NCI-H748 treated with DMSO at 0.1 percent for 48 hours (cell line): ENCODE measurements around the gene PHC2.

ENCODE experiments used
- DNase-seq: peaks from one replicate; lab custom pipeline; 2025; lab: John Stamatoyannopoulos, UW

PHC2 gene

GRCh38 chr1:33430692-33431593, at the start of gene PHC2:
Gene PHC2, minus strand, starts transcription at chr1:33431095. Its CDS starts 55,556 bp downstream, at chr1:33375539.
- DNase-seq = peak; percentile 86

- no peak for DNase-seq
Measured at GRCh38 chr1:33477451-33477850, 46.6 kb upstream of the PHC2 start.

GRCh38 chr1:33473900-33474299, 43.0 kb upstream of the PHC2 start:
- DNase-seq = no peak

GRCh38 chr1:33472269-33472980, 41.5 kb upstream of the PHC2 start, which contains the start of gene ZSCAN20:
Gene ZSCAN20, plus strand, starts transcription at chr1:33472645. Its CDS starts 6,644 bp downstream, at chr1:33479289.
- DNase-seq = peak; percentile 91

GRCh38 chr1:33471416-33471815, 40.5 kb upstream of the PHC2 start:
- DNase-seq = no peak

- DNase-seq = peak; percentile 74
Measured at GRCh38 chr1:33470495-33471012, 39.7 kb upstream of the PHC2 start.

GRCh38 chr1:33469691-33470090, 38.8 kb upstream of the PHC2 start:
- DNase-seq = no peak

- DNase-seq = no peak
Measured at GRCh38 chr1:33468967-33469366, 38.1 kb upstream of the PHC2 start.

- no peak for DNase-seq
Measured at GRCh38 chr1:33468531-33468930, 37.6 kb upstream of the PHC2 start.

GRCh38 chr1:33468011-33468410, 37.1 kb upstream of the PHC2 start:
- no peak for DNase-seq

- no peak for DNase-seq
Measured at GRCh38 chr1:33466159-33466558, 35.3 kb upstream of the PHC2 start.

GRCh38 chr1:33465316-33465715, 34.4 kb upstream of the PHC2 start:
- DNase-seq = no peak

GRCh38 chr1:33464552-33464951, 33.7 kb upstream of the PHC2 start:
- DNase-seq = no peak

GRCh38 chr1:33462405-33463164, 31.7 kb upstream of the PHC2 start:
- no peak for DNase-seq

- no peak for DNase-seq
Measured at GRCh38 chr1:33460947-33461629, 30.2 kb upstream of the PHC2 start.

- no peak for DNase-seq
Measured at GRCh38 chr1:33460144-33460543, 29.2 kb upstream of the PHC2 start.

- no peak for DNase-seq
Measured at GRCh38 chr1:33459691-33460090, 28.8 kb upstream of the PHC2 start.

GRCh38 chr1:33456502-33456886, 25.6 kb upstream of the PHC2 start:
- no peak for DNase-seq

GRCh38 chr1:33455539-33456501, 24.9 kb upstream of the PHC2 start:
- no peak for DNase-seq

GRCh38 chr1:33454646-33455282, 23.9 kb upstream of the PHC2 start:
- no peak for DNase-seq
